Measurements from ENCODE around the gene PRR5. TPM values are rescaled to one million over a fixed set of nuclear protein-coding genes. Genes with fewer than 3 reads are reported as not detected.

Gene PRR5
- total RNA-seq, 2 experiments from 2014 or later: 0.19 to 1.8 TPM

- H4K20me1 ChIP-seq (ENCODE audit: insufficient read depth, low read length): no peaks in the 10 kb centered on the region
- intact Hi-C loops (cut with micrococcal nuclease; ENCODE audit: unreplicated experiment): no loop called here
- DNase-seq (ENCODE audit: low spot score): no peak
- no peak overlapping the region for H2AFZ ChIP-seq (ENCODE audit: low read length)
- H3K79me2 ChIP-seq (ENCODE audit: insufficient read depth, low read depth, low read length): no peaks in the 10 kb centered on the region
- POLR2A ChIA-PET: no interaction called here
- no TSS peak for BruUV-seq (replicated peaks)
- H3K4me3 ChIP-seq (ENCODE audit: low read depth, low read length, poor library complexity, severe bottlenecking): no peak overlapping the region
- H3K4me1 ChIP-seq (ENCODE audit: insufficient read depth, low read length, poor library complexity, severe bottlenecking): peaks cover 8% of the 10 kb centered on the region
- no peaks in the 10 kb centered on the region for H3K9me2 ChIP-seq (ENCODE audit: insufficient read depth, low read length)
- H3K4me2 ChIP-seq (ENCODE audit: low read length): no peak overlapping the region
- H3K27ac ChIP-seq (ENCODE audit: low read depth, low read length, poor library complexity, severe bottlenecking): no peak overlapping the region
- TF ChIP-seq CTCF (conservative IDR thresholded peaks at IDR 0.05; ENCODE audit: low read length) (no peak), EZH2phosphoT487 (IDR thresholded peaks at IDR 0.05; ENCODE audit: borderline replicate concordance, low read depth, low read length) (no peak)
- H3K36me3 ChIP-seq (ENCODE audit: insufficient read depth, low read length): no peaks in the 10 kb centered on the region
- no peaks in the 10 kb centered on the region for H3K9me3 ChIP-seq (ENCODE audit: low read length)
- CTCF ChIA-PET (ENCODE audit: unreplicated experiment): no interaction called here
Observed at GRCh38 chr22:44712962-44713361, 11.0 kb downstream of the PRR5 start.

- Histone ChIP-seq H3K4me1 (ENCODE audit: insufficient read depth, low read length, poor library complexity, severe bottlenecking) (peaks cover 8% of the 10 kb centered on the region), H4K20me1 (ENCODE audit: insufficient read depth, low read length) (no peaks in the 10 kb centered on the region), H3K9me3 (ENCODE audit: low read length) (no peaks in the 10 kb centered on the region), H3K4me2 (ENCODE audit: low read length) (no peak overlapping the region), H3K36me3 (ENCODE audit: insufficient read depth, low read length) (no peaks in the 10 kb centered on the region), H3K27ac (ENCODE audit: low read depth, low read length, poor library complexity, severe bottlenecking) (no peak overlapping the region), H2AFZ (ENCODE audit: low read length) (no peak overlapping the region), H3K9me2 (ENCODE audit: insufficient read depth, low read length) (no peaks in the 10 kb centered on the region), H3K79me2 (ENCODE audit: insufficient read depth, low read depth, low read length) (no peaks in the 10 kb centered on the region), H3K4me3 (ENCODE audit: low read depth, low read length, poor library complexity, severe bottlenecking) (no peak overlapping the region)
- DNase-seq (ENCODE audit: low spot score): no peak
- POLR2A ChIA-PET: no interaction called here
- no peak for TF ChIP-seq CTCF (conservative IDR thresholded peaks at IDR 0.05; ENCODE audit: low read length)
- TF ChIP-seq EZH2phosphoT487 (IDR thresholded peaks at IDR 0.05; ENCODE audit: borderline replicate concordance, low read depth, low read length): no peak
- BruUV-seq (replicated peaks): no TSS peak
- intact Hi-C loops (cut with micrococcal nuclease; ENCODE audit: unreplicated experiment): no loop called here
- CTCF ChIA-PET (ENCODE audit: unreplicated experiment): no interaction called here
Observed at GRCh38 chr22:44714703-44715350, 12.8 kb downstream of the PRR5 start.

GRCh38 chr22:44718418-44718817, 16.4 kb downstream of the PRR5 start:
- no peak for TF ChIP-seq CTCF (conservative IDR thresholded peaks at IDR 0.05; ENCODE audit: low read length)
- no peak for TF ChIP-seq EZH2phosphoT487 (IDR thresholded peaks at IDR 0.05; ENCODE audit: borderline replicate concordance, low read depth, low read length)
- DNase-seq (ENCODE audit: low spot score): no peak
- BruUV-seq (replicated peaks): no TSS peak
- POLR2A ChIA-PET: interaction anchor here (0.7 kb wide), 1 partner anchor 249 kb away, joined by 4 read pairs; no protein-coding TSS in a partner anchor
- CTCF ChIA-PET (ENCODE audit: unreplicated experiment): no interaction called here
- Histone ChIP-seq H3K4me2 (ENCODE audit: low read length) (no peak overlapping the region), H3K79me2 (ENCODE audit: insufficient read depth, low read depth, low read length) (no peaks in the 10 kb centered on the region), H3K9me3 (ENCODE audit: low read length) (no peaks in the 10 kb centered on the region), H3K36me3 (ENCODE audit: insufficient read depth, low read length) (no peaks in the 10 kb centered on the region), H4K20me1 (ENCODE audit: insufficient read depth, low read length) (no peaks in the 10 kb centered on the region), H2AFZ (ENCODE audit: low read length) (no peak overlapping the region), H3K27ac (ENCODE audit: low read depth, low read length, poor library complexity, severe bottlenecking) (no peak overlapping the region), H3K9me2 (ENCODE audit: insufficient read depth, low read length) (no peaks in the 10 kb centered on the region), H3K4me1 (ENCODE audit: insufficient read depth, low read length, poor library complexity, severe bottlenecking) (no peaks in the 10 kb centered on the region), H3K4me3 (ENCODE audit: low read depth, low read length, poor library complexity, severe bottlenecking) (no peak overlapping the region)
- intact Hi-C loops (cut with micrococcal nuclease; ENCODE audit: unreplicated experiment): no loop called here
